OCI-LY1 (cell line): Measurements from ENCODE around the gene PRRG1.

Source experiments
- H2AFZ ChIP-seq: fragments of 200-600 bp; sonication (generic), shearing (Covaris generic); 2 replicates; pipeline ENCODE4 v1.6.0; 2014; ENCODE audit warnings: antibody characterized with exemption, mild to moderate bottlenecking, low read length
- H3F3A ChIP-seq: fragments of 200-600 bp; sonication (generic), shearing (Covaris generic); 2 replicates; pipeline ENCODE4 v1.6.0; 2014; ENCODE audit warnings: mild to moderate bottlenecking, antibody characterized with exemption, low read length, moderate library complexity; ENCODE audit not compliant: insufficient read depth
- H3K27ac ChIP-seq: fragments of 200-600 bp; sonication (generic); 2 replicates; pipeline ENCODE4 v1.5.1; 2014; ENCODE audit warnings: low read length, mixed run types, mild to moderate bottlenecking, low read depth; ENCODE audit not compliant: poor library complexity, severe bottlenecking
- H3K27me3 ChIP-seq: fragments of 200-600 bp; sonication (generic); 2 replicates; pipeline ENCODE4 v1.6.0; 2014; ENCODE audit warnings: antibody characterized with exemption, mild to moderate bottlenecking, low read length, moderate library complexity; ENCODE audit not compliant: insufficient read depth
- H3K36me3 ChIP-seq: fragments of 200-600 bp; sonication (generic); 2 replicates; pipeline ENCODE4 v1.6.1; 2014; ENCODE audit warnings: mild to moderate bottlenecking, antibody characterized with exemption, low read length, moderate library complexity, mixed read lengths; ENCODE audit not compliant: insufficient read depth
- H3K4me1 ChIP-seq: fragments of 200-600 bp; sonication (generic); 2 replicates; pipeline ENCODE4 v1.5.1; 2014; ENCODE audit warnings: mild to moderate bottlenecking, low read length, moderate library complexity; ENCODE audit not compliant: insufficient read depth, severe bottlenecking
- H3K4me2 ChIP-seq: fragments of 200-600 bp; sonication (generic), shearing (Covaris generic); 2 replicates; pipeline ENCODE4 v1.6.1; 2014; ENCODE audit warnings: low read length
- H3K4me3 ChIP-seq: fragments of 200-600 bp; sonication (generic); 2 replicates; pipeline ENCODE4 v1.5.1; 2014; ENCODE audit warnings: low read length, low read depth, mild to moderate bottlenecking, mixed read lengths; ENCODE audit not compliant: poor library complexity, severe bottlenecking
- H3K79me2 ChIP-seq: fragments of 200-600 bp; shearing (Covaris generic); 2 replicates; pipeline ENCODE4 v1.6.1; 2016; ENCODE audit warnings: mixed run types, low read length, mixed read lengths; ENCODE audit not compliant: insufficient read depth
- H3K9ac ChIP-seq: fragments of 200-600 bp; sonication (generic), shearing (Covaris generic); 2 replicates; pipeline ENCODE4 v1.6.1; 2014; ENCODE audit warnings: mild to moderate bottlenecking, low read length, mixed read lengths
- H3K9me2 ChIP-seq: fragments of 200-600 bp; sonication (generic), shearing (Covaris generic); 2 replicates; pipeline ENCODE4 v1.6.1; 2014; ENCODE audit warnings: low read depth, mild to moderate bottlenecking, low read length, mixed read lengths
- H3K9me3 ChIP-seq: fragments of 200-600 bp; shearing (Covaris generic); 2 replicates; pipeline ENCODE4 v1.6.1; 2014; ENCODE audit warnings: low read length, mixed read lengths
- H4K20me1 ChIP-seq: fragments of 200-600 bp; sonication (generic), shearing (Covaris generic); 2 replicates; pipeline ENCODE4 v1.6.0; 2016; ENCODE audit warnings: mild to moderate bottlenecking, low read length; ENCODE audit not compliant: insufficient read depth
- CTCF ChIP-seq: fragments of 200-600 bp; sonication (generic), shearing (Covaris generic); IDR thresholded peaks from 2 replicates; pipeline ENCODE4 v1.5.1; 2017; ENCODE audit warnings: mild to moderate bottlenecking, antibody characterized with exemption, low read length, moderate library complexity, mixed read lengths
- EZH2 ChIP-seq: fragments of 200-600 bp; sonication (generic), shearing (Covaris generic); IDR thresholded peaks from 2 replicates; pipeline ENCODE4 v1.8.0; 2017; ENCODE audit warnings: borderline replicate concordance, mixed run types, mild to moderate bottlenecking, antibody characterized with exemption, low read length, moderate library complexity, mixed read lengths

Gene PRRG1

GRCh38 chrX:37331546-37331945 lies 17.6 kb upstream of the PRRG1 start:
- Histone ChIP-seq H3K9me2 (no peaks in the 10 kb centered on the region), H3K4me3 (no peak overlapping the region), H2AFZ (no peak overlapping the region), H3K9me3 (no peaks in the 10 kb centered on the region), H4K20me1 (no peaks in the 10 kb centered on the region), H3K9ac (no peak overlapping the region), H3K4me2 (no peak overlapping the region), H3K79me2 (no peaks in the 10 kb centered on the region), H3F3A (no peaks in the 10 kb centered on the region), H3K4me1 (no peaks in the 10 kb centered on the region), H3K27ac (no peak overlapping the region), H3K27me3 (no peaks in the 10 kb centered on the region), H3K36me3 (no peaks in the 10 kb centered on the region)
- TF ChIP-seq CTCF, result no peak
- no peak for TF ChIP-seq EZH2

DNA sequence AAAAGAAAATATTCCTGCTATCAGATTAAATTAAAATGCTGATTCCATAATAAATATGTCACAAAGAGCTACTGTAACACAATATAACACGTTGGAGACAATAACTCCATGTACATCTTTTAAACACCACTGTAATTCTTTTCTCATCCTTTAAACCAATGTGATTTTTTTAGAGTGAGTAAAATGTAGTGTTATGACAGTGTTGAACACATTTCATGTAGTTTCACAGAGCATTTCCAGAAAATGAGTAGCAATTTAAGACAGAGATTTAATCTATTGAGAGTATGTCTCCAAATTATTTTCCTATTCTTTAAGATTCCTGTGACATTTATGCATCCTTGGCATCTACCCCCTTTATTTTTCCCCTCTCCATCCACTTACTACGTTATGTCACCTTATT lies 17.1 kb upstream of the PRRG1 start:
- Histone ChIP-seq H3K27ac (no peak overlapping the region), H3K9me3 (no peaks in the 10 kb centered on the region), H3K4me2 (no peak overlapping the region), H2AFZ (no peak overlapping the region), H3K36me3 (no peaks in the 10 kb centered on the region), H3K4me1 (no peaks in the 10 kb centered on the region), H4K20me1 (no peaks in the 10 kb centered on the region), H3K9ac (no peak overlapping the region), H3F3A (no peaks in the 10 kb centered on the region), H3K79me2 (no peaks in the 10 kb centered on the region), H3K9me2 (no peaks in the 10 kb centered on the region), H3K27me3 (no peaks in the 10 kb centered on the region), H3K4me3 (no peak overlapping the region)
- TF ChIP-seq CTCF (no peak), EZH2 (no peak)

- no peaks in the 10 kb centered on the region for H3K36me3 ChIP-seq
- no peak overlapping the region for H2AFZ ChIP-seq
- H3K27me3 ChIP-seq, result no peaks in the 10 kb centered on the region
- no peak overlapping the region for H3K9ac ChIP-seq
- H3K79me2 ChIP-seq, result no peaks in the 10 kb centered on the region
- H3K9me3 ChIP-seq, result no peaks in the 10 kb centered on the region
- no peak overlapping the region for H3K4me3 ChIP-seq
- no peak overlapping the region for H3K4me2 ChIP-seq
- no peak overlapping the region for H3K27ac ChIP-seq
- H3K4me1 ChIP-seq, result no peaks in the 10 kb centered on the region
- no peak for TF ChIP-seq CTCF
- no peak for TF ChIP-seq EZH2
- no peaks in the 10 kb centered on the region for H4K20me1 ChIP-seq
- H3F3A ChIP-seq, result no peaks in the 10 kb centered on the region
- H3K9me2 ChIP-seq, result no peaks in the 10 kb centered on the region
These were observed 16.0 kb upstream of the PRRG1 start for GRCh38 chrX:37332987-37333658.
